SK-N-SH treated with all-trans-retinoic acid at 6 μM for 48 hours (cell line): ENCODE data around the gene MPDZ.

Source experiments
- ATAC-seq: fragments of 200-7000 bp; cut with Tn5 transposase; 3 replicates; pipeline ENCODE4 v1.9.1; 2020; ENCODE audit warnings: mild to moderate bottlenecking, moderate library complexity
- ARNTL ChIP-seq: fragments of 450-650 bp; formaldehyde crosslinking; IDR thresholded peaks from 2 replicates; pipeline ENCODE4 v1.5.0; 2020; ENCODE audit warnings: low read depth, mild to moderate bottlenecking, moderate library complexity, borderline replicate concordance
- BACH2 ChIP-seq: fragments of 250-450 bp; sonication (Bioruptor Pico); IDR thresholded peaks from 2 replicates; pipeline ENCODE4 v1.9.0; 2021; ENCODE audit warnings: mild to moderate bottlenecking, borderline replicate concordance
- CREB5 ChIP-seq: fragments of 250-450 bp; sonication (Bioruptor Pico); IDR thresholded peaks from 2 replicates; pipeline ENCODE4 v1.5.1; 2020; ENCODE audit warnings: low read depth, mild to moderate bottlenecking, moderate library complexity
- CSDC2 ChIP-seq: fragments of 250-450 bp; sonication (Bioruptor Pico); IDR thresholded peaks from 2 replicates; pipeline ENCODE4 v1.5.0; 2020; ENCODE audit warnings: mild to moderate bottlenecking, moderate library complexity
- ESRRG ChIP-seq: fragments of 250-450 bp; sonication (Bioruptor Pico); IDR thresholded peaks from 2 replicates; pipeline ENCODE4 v1.6.1; 2021; ENCODE audit warnings: mild to moderate bottlenecking
- GLIS3 ChIP-seq: fragments of 250-450 bp; sonication (Bioruptor Pico); IDR thresholded peaks from 2 replicates; pipeline ENCODE4 v1.5.0; 2020; ENCODE audit warnings: mild to moderate bottlenecking, moderate library complexity
- ISL1 ChIP-seq: fragments of 250-450 bp; sonication (Bioruptor Pico); IDR thresholded peaks from 2 replicates; pipeline ENCODE4 v2.1.2; 2022; ENCODE audit warnings: mild to moderate bottlenecking, moderate library complexity
- OSR1 ChIP-seq: fragments of 250-450 bp; sonication (Bioruptor Pico); IDR thresholded peaks from 2 replicates; pipeline ENCODE4 v1.8.0; 2022; ENCODE audit warnings: moderate library complexity, mild to moderate bottlenecking, inconsistent platforms
- PATZ1 ChIP-seq: fragments of 250-450 bp; sonication (Bioruptor Pico); IDR thresholded peaks from 2 replicates; pipeline ENCODE4 v1.8.0; 2020; ENCODE audit warnings: mild to moderate bottlenecking, moderate library complexity, borderline replicate concordance
- POU6F1 ChIP-seq: fragments of 250-450 bp; sonication (Bioruptor Pico); IDR thresholded peaks from 2 replicates; pipeline ENCODE4 v1.8.0; 2021; ENCODE audit warnings: low read depth, mild to moderate bottlenecking, moderate library complexity, borderline replicate concordance
- PPARA ChIP-seq: fragments of 250-450 bp; sonication (Bioruptor Pico); IDR thresholded peaks from 2 replicates; pipeline ENCODE4 v1.5.0; 2020; ENCODE audit warnings: mild to moderate bottlenecking, borderline replicate concordance
- RARB ChIP-seq: fragments of 250-450 bp; sonication (Bioruptor Pico); IDR thresholded peaks from 2 replicates; pipeline ENCODE4 v1.8.0; 2021; ENCODE audit warnings: mild to moderate bottlenecking, moderate library complexity
- SNAI2 ChIP-seq: fragments of 250-450 bp; sonication (Bioruptor Pico); IDR thresholded peaks from 2 replicates; pipeline ENCODE4 v1.5.0; 2020; ENCODE audit warnings: mild to moderate bottlenecking, moderate library complexity
- TCF4 ChIP-seq: fragments of 250-450 bp; sonication (Bioruptor Pico); IDR thresholded peaks from 2 replicates; pipeline ENCODE4 v1.8.0; 2021; ENCODE audit warnings: mild to moderate bottlenecking, moderate library complexity, borderline replicate concordance
- ZC3H10 ChIP-seq: fragments of 250-450 bp; sonication (Bioruptor Pico); IDR thresholded peaks from 2 replicates; pipeline ENCODE4 v1.5.1; 2021; ENCODE audit warnings: mild to moderate bottlenecking, moderate library complexity
- ZFP3 ChIP-seq: fragments of 250-450 bp; sonication (Bioruptor Pico); IDR thresholded peaks from 2 replicates; pipeline ENCODE4 v1.5.0; 2020; ENCODE audit warnings: mild to moderate bottlenecking, moderate library complexity
- ZNF70 ChIP-seq: fragments of 450-650 bp; formaldehyde crosslinking; IDR thresholded peaks from 2 replicates; pipeline ENCODE4 v1.5.0; 2020; ENCODE audit warnings: mild to moderate bottlenecking, moderate library complexity
- TF ChIP-seq, protein P1 (sequence below): fragments of 250-450 bp; sonication (Bioruptor Pico); IDR thresholded peaks from 2 replicates; pipeline ENCODE4 v1.5.0; 2020; ENCODE audit warnings: mild to moderate bottlenecking, moderate library complexity

The MPDZ gene, protein sequence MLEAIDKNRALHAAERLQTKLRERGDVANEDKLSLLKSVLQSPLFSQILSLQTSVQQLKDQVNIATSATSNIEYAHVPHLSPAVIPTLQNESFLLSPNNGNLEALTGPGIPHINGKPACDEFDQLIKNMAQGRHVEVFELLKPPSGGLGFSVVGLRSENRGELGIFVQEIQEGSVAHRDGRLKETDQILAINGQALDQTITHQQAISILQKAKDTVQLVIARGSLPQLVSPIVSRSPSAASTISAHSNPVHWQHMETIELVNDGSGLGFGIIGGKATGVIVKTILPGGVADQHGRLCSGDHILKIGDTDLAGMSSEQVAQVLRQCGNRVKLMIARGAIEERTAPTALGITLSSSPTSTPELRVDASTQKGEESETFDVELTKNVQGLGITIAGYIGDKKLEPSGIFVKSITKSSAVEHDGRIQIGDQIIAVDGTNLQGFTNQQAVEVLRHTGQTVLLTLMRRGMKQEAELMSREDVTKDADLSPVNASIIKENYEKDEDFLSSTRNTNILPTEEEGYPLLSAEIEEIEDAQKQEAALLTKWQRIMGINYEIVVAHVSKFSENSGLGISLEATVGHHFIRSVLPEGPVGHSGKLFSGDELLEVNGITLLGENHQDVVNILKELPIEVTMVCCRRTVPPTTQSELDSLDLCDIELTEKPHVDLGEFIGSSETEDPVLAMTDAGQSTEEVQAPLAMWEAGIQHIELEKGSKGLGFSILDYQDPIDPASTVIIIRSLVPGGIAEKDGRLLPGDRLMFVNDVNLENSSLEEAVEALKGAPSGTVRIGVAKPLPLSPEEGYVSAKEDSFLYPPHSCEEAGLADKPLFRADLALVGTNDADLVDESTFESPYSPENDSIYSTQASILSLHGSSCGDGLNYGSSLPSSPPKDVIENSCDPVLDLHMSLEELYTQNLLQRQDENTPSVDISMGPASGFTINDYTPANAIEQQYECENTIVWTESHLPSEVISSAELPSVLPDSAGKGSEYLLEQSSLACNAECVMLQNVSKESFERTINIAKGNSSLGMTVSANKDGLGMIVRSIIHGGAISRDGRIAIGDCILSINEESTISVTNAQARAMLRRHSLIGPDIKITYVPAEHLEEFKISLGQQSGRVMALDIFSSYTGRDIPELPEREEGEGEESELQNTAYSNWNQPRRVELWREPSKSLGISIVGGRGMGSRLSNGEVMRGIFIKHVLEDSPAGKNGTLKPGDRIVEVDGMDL (N-terminal part only)

DNA sequence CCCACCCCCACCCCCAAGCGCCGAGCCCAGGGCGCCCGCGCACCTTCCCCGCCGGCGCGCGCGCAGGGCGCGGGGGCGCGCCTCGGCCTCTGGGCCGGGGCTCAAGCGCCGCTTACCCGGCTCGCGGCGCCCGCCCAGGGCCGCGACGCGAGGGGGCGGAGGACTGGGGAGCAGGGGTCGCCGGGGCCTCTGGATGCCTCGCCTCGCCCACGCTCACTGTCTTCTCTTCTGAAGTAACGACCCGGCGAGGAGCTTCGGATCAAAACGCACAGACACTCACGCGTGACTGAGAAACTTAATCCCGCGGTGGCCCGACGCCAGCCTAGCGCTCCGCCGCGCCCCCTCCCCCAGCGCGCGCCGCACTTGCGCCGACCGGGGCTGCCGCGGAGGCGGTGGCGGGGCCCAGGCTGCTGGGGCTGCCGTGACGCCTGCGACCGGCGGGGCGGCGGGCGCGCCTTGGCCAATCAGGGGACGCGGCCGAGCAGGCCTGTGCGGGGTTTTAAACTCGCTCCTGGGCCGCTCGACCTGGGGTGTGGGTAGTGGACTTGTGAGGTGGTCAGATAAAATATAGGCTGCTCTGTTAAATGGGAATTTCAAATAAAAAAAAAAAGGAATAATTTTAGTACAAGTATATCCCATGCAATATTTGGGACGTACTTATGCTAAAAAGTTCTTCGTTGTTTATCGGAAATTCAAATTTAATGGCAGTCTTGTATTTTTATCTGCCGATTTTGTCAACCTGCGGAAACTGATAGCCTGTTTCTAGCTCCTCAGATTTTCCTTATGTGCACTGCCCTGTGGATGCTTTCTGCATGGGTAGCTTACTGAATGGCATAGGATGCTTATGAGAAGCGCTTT lies at the start of gene MPDZ:
TSS of gene MPDZ (minus strand) at position 409 of the 858 bp plus-strand sequence. CDS start 29,377 bp downstream, outside the sequence.
- peak; percentile 52 for ATAC-seq
- TF ChIP-seq ARNTL (no peak), POU6F1 (CRISPR knock-in tag) (no peak), ISL1 (CRISPR knock-in tag) (peak; percentile 37; the same call in 1 of the 2 replicates), SNAI2 (0 out of 2 replicates have a peak, but pooled peaks have one; percentile 40), PPARA (CRISPR knock-in tag) (no peak), CSDC2 (CRISPR knock-in tag) (0 out of 2 replicates have a peak, but pooled peaks have one; percentile 20)
- TF ChIP-seq, protein P1, sequence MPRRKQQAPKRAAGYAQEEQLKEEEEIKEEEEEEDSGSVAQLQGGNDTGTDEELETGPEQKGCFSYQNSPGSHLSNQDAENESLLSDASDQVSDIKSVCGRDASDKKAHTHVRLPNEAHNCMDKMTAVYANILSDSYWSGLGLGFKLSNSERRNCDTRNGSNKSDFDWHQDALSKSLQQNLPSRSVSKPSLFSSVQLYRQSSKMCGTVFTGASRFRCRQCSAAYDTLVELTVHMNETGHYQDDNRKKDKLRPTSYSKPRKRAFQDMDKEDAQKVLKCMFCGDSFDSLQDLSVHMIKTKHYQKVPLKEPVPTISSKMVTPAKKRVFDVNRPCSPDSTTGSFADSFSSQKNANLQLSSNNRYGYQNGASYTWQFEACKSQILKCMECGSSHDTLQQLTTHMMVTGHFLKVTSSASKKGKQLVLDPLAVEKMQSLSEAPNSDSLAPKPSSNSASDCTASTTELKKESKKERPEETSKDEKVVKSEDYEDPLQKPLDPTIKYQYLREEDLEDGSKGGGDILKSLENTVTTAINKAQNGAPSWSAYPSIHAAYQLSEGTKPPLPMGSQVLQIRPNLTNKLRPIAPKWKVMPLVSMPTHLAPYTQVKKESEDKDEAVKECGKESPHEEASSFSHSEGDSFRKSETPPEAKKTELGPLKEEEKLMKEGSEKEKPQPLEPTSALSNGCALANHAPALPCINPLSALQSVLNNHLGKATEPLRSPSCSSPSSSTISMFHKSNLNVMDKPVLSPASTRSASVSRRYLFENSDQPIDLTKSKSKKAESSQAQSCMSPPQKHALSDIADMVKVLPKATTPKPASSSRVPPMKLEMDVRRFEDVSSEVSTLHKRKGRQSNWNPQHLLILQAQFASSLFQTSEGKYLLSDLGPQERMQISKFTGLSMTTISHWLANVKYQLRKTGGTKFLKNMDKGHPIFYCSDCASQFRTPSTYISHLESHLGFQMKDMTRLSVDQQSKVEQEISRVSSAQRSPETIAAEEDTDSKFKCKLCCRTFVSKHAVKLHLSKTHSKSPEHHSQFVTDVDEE (CRISPR knock-in tag), result peak; percentile 49

GRCh38 chr9:13324988-13325387 lies 45.5 kb upstream of the MPDZ start:
- no peak for ATAC-seq

More at GRCh38 chr9:13324988-13325387, 45.5 kb upstream of the MPDZ start:
- TF ChIP-seq ZFP3 (CRISPR knock-in tag) (no peak), ZC3H10 (CRISPR knock-in tag) (no peak), RARB (no peak), TCF4 (no peak), PATZ1 (CRISPR knock-in tag) (no peak), GLIS3 (CRISPR knock-in tag) (no peak), CREB5 (CRISPR knock-in tag) (no peak), PPARA (CRISPR knock-in tag) (no peak), ARNTL (no peak), ZNF70 (CRISPR knock-in tag) (no peak), ESRRG (CRISPR knock-in tag) (no peak), POU6F1 (CRISPR knock-in tag) (no peak), OSR1 (CRISPR knock-in tag) (no peak), BACH2 (CRISPR knock-in tag) (no peak)
- TF ChIP-seq, protein P1 (CRISPR knock-in tag), result no peak
